Smooth muscle cell (in vitro differentiated cells): ENCODE measurements around the gene ELMO1. TPM values are rescaled to one million over a fixed set of nuclear protein-coding genes. Genes with fewer than 3 reads are reported as not detected.

ENCODE experiments used
- DNase-seq: peaks from one replicate; lab custom pipeline; 2025; ENCODE audit not compliant: unreplicated experiment; lab: John Stamatoyannopoulos, UW
- H2AFZ ChIP-seq: fragments of 200-600 bp; sonication (generic); 2 replicates; pipeline ENCODE4 v1.6.0; 2016; ENCODE audit warnings: antibody characterized with exemption, low read depth, mild to moderate bottlenecking
- H3F3A ChIP-seq: fragments of 200-600 bp; sonication (generic); 2 replicates; pipeline ENCODE4 v1.6.0; 2017; ENCODE audit warnings: antibody characterized with exemption, low read depth
- H3K27ac ChIP-seq: fragments of 200-600 bp; sonication (generic); 2 replicates; pipeline ENCODE4 v1.5.1; 2016; ENCODE audit warnings: low read depth, mild to moderate bottlenecking
- H3K27me3 ChIP-seq: fragments of 200-600 bp; sonication (generic); 2 replicates; pipeline ENCODE4 v1.6.1; 2016; ENCODE audit warnings: low read depth, mild to moderate bottlenecking
- H3K36me3 ChIP-seq: fragments of 200-600 bp; sonication (generic); 2 replicates; pipeline ENCODE4 v1.5.1; 2016; ENCODE audit warnings: low read depth
- H3K4me1 ChIP-seq: fragments of 200-600 bp; sonication (generic); 2 replicates; pipeline ENCODE4 v1.5.1; 2016; ENCODE audit warnings: low read depth
- H3K4me2 ChIP-seq: fragments of 200-600 bp; sonication (generic); 2 replicates; pipeline ENCODE4 v1.6.0; 2016; ENCODE audit warnings: mild to moderate bottlenecking
- H3K4me3 ChIP-seq: fragments of 200-600 bp; sonication (generic); 2 replicates; pipeline ENCODE4 v1.5.1; 2016; ENCODE audit warnings: mild to moderate bottlenecking
- H3K79me2 ChIP-seq: fragments of 200-600 bp; sonication (generic); 2 replicates; pipeline ENCODE4 v1.6.0; 2016; ENCODE audit warnings: low read depth, mild to moderate bottlenecking
- H3K9ac ChIP-seq: fragments of 200-600 bp; sonication (generic); 2 replicates; pipeline ENCODE4 v1.6.0; 2016; ENCODE audit warnings: low read depth
- H3K9me3 ChIP-seq: fragments of 200-600 bp; sonication (generic); replicated peaks from 2 replicates; pipeline ENCODE4 v1.5.1; 2016; ENCODE audit warnings: low read depth
- H4K20me1 ChIP-seq: fragments of 200-600 bp; sonication (generic); 2 replicates; pipeline ENCODE4 v1.6.0; 2016; ENCODE audit warnings: low read depth
- WGBS: methylation state at CpG from one replicate; pipeline ENCODE4 v1.1.7; 2016; ENCODE audit warnings: low lambda C conversion rate; 5-methylcytosine and 5-hydroxymethylcytosine counted together
- polyA plus RNA-seq: library from polyadenylated mRNA; unstranded; fragments of >200 nt; fragmentation: Nextera tagmentation; extraction: Ambion mirVana; gene quantifications from 2 replicates; pipeline ENCODE4 v1.2.1, GENCODE V29; 2016
- total RNA-seq: library from RNA; depleted of rRNA; stranded (reverse); fragments of >200 nt; gene quantifications from 2 replicates; pipeline ENCODE4 v1.2.3, GENCODE V29; 2014
- TF ChIP-seq, protein P1 (sequence below): fragments of 200-600 bp; sonication (generic); IDR thresholded peaks from 2 replicates; pipeline ENCODE4 v1.5.1; 2017; ENCODE audit warnings: borderline replicate concordance, mild to moderate bottlenecking, antibody characterized with exemption; ENCODE audit not compliant: insufficient read depth, poor library complexity, severe bottlenecking

Gene ELMO1
- total and polyA plus RNA-seq, 2 experiments from 2014 or later, result 8.2 to 36.0 TPM

DNA sequence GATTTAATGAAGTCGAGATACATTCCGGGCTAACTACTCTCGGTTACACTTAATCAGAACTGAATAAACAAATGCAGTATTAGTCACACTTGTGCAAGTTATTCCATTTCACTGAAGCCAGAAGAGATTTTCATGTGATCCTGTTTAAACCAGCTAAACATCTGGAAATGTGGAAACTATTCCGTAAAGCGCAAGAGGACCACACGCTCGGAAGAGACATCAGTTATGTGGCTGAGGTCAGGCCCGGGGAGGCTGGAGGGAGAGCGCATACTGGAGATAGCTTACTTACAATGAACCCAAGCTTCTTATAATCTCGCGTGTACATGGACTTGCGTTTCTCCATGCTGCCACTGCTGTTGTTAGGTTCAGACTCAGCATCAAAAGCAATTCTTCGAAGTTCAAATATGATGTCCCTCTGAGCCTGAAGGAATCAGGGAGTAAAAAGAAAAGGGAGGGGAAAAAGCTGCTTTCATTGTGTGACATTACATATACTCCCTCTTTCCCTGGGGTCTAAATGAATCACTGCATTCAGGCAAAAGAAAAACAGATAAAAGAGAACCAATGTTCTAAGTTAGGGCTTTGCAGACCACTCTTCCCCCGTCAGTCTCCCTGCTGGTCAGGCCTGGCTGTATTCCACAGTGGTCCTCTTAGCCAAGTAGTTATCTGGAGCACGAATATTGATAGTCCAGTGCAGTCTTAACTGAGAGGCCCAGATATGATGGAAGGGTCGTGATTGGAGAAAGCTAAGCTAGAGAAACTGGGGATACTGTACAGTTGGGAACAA, 237.4 kb downstream of the ELMO1 start:
- Histone ChIP-seq H3K36me3 (no peaks in the 10 kb centered on the region), H3K4me3 (no peak overlapping the region), H3K4me2 (peak overlapping the region; percentile 53), H3F3A (peaks cover 11% of the 10 kb centered on the region), H4K20me1 (no peaks in the 10 kb centered on the region), H3K27ac (peak overlapping the region; percentile 80), H3K9ac (peak overlapping the region; percentile 22), H3K4me1 (peaks cover 24% of the 10 kb centered on the region), H3K79me2 (no peaks in the 10 kb centered on the region), H3K9me3 (no peaks in the 10 kb centered on the region), H3K27me3 (no peaks in the 10 kb centered on the region), H2AFZ (no peak overlapping the region)
- 14% methylated on average over 16 of the region's 16 CpGs for WGBS
- peak; percentile 18 for DNase-seq
- TF ChIP-seq, protein P1, sequence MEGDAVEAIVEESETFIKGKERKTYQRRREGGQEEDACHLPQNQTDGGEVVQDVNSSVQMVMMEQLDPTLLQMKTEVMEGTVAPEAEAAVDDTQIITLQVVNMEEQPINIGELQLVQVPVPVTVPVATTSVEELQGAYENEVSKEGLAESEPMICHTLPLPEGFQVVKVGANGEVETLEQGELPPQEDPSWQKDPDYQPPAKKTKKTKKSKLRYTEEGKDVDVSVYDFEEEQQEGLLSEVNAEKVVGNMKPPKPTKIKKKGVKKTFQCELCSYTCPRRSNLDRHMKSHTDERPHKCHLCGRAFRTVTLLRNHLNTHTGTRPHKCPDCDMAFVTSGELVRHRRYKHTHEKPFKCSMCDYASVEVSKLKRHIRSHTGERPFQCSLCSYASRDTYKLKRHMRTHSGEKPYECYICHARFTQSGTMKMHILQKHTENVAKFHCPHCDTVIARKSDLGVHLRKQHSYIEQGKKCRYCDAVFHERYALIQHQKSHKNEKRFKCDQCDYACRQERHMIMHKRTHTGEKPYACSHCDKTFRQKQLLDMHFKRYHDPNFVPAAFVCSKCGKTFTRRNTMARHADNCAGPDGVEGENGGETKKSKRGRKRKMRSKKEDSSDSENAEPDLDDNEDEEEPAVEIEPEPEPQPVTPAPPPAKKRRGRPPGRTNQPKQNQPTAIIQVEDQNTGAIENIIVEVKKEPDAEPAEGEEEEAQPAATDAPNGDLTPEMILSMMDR, result no peak

DNA sequence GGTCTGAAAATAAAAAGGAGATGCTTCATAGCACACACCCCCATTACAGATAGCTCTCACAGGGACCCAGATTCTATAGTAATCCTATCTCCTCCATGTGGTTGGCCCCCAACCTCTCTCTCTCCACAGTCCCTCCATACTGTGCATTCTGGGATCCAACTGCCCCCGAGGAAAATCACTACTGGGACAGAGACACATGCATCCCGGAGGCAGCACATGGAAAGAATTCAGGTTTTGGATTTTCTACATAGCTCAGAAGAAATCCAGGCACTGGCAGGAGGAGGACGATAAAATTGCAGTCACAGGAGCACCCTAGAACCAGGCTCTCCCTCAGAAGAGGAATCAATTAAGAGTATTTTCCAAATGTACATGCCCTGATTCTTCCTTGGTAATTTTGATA, 239.5 kb downstream of the ELMO1 start:
- Histone ChIP-seq H4K20me1 (no peaks in the 10 kb centered on the region), H3K27me3 (no peaks in the 10 kb centered on the region), H3K9ac (no peak overlapping the region), H2AFZ (no peak overlapping the region), H3K4me1 (peaks cover 14% of the 10 kb centered on the region), H3K9me3 (no peaks in the 10 kb centered on the region), H3K79me2 (no peaks in the 10 kb centered on the region), H3K36me3 (no peaks in the 10 kb centered on the region), H3F3A (peaks cover 11% of the 10 kb centered on the region), H3K27ac (peak overlapping the region; percentile 59), H3K4me3 (no peak overlapping the region), H3K4me2 (peak overlapping the region; percentile 21)
- DNase-seq, result no peak
- 46% methylated on average over 3 of the region's 3 CpGs for WGBS
- TF ChIP-seq, protein P1, result no peak

DNA sequence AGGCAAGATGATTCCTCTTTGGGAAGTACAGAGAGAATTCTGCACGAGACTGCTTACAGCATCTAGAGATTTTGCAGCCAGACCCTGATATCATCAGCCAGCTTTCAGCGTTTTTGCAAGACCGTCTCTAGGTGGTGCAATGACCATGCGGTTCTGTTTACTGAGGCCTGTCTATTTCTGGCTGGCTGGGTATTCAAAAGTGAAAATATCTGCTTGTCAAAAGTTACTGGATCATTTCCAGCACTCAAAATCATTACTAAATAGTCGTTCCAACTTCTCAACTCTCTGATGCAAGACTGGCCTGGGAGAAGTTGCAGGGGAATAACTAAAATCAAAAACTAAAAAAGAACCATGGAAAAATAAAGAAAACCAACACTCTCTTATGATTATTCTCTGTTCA, 240.1 kb downstream of the ELMO1 start:
- Histone ChIP-seq H3K27ac (peak overlapping the region; percentile 59), H3K36me3 (no peaks in the 10 kb centered on the region), H3K9ac (no peak overlapping the region), H3K27me3 (no peaks in the 10 kb centered on the region), H4K20me1 (no peaks in the 10 kb centered on the region), H3K9me3 (no peaks in the 10 kb centered on the region), H3K4me3 (no peak overlapping the region), H3K4me1 (peaks cover 14% of the 10 kb centered on the region), H2AFZ (no peak overlapping the region), H3K4me2 (peak overlapping the region; percentile 21), H3K79me2 (no peaks in the 10 kb centered on the region), H3F3A (peaks cover 11% of the 10 kb centered on the region)
- DNase-seq, result peak; percentile 3
- TF ChIP-seq, protein P1, result peak; percentile 57
- WGBS, result 10% methylated on average over 5 of the region's 5 CpGs

DNA sequence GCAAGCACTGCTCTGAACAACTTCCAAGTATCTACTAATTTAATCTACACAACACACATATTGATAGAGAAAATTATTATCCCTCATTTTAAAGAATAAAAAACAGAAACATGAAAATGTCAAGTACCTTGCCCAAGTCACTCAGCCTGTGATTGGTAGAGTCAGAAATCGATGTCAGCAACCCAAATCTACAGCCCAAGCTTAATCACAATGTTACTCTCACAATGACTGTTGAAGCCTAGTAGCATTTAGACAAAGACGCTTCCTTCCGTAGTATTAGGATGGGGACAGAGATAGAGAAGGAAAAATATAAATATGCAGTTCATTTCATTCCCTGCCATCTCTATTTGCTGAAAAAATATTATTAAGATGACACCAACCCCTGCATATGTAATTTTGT, 242.5 kb downstream of the ELMO1 start:
- Histone ChIP-seq H2AFZ (no peak overlapping the region), H3K79me2 (no peaks in the 10 kb centered on the region), H3K27me3 (no peaks in the 10 kb centered on the region), H3K9me3 (no peaks in the 10 kb centered on the region), H3K4me1 (peaks cover 9% of the 10 kb centered on the region), H3K36me3 (no peaks in the 10 kb centered on the region), H3F3A (peaks cover 11% of the 10 kb centered on the region), H3K9ac (no peak overlapping the region), H3K4me3 (no peak overlapping the region), H3K27ac (no peak overlapping the region), H4K20me1 (no peaks in the 10 kb centered on the region), H3K4me2 (no peak overlapping the region)
- TF ChIP-seq, protein P1, result no peak
- WGBS, result 98% methylated on average over 3 of the region's 3 CpGs
- no peak for DNase-seq
